Posterior cingulate gyrus (tissue), 11 donors: ENCODE results near the gene IFFO2.

Experiments
- DNase-seq, 10 donors: peaks; one replicate each; pipeline versions ENCODE4 v3.0.0 to v3.0.0-alpha.2; 2020 to 2021; ENCODE audit warnings: mixed read lengths in 3 of 10
- intact Hi-C: fragments of 100-400 bp; cut with DNase I; formaldehyde crosslinking; loops from one replicate; pipeline ENCODE4 v1.15.1; 2023

Gene IFFO2

GRCh38 chr1:18869847-18870594, 86.5 kb downstream of the IFFO2 start:
- peak in 3 of 10 donors; percentile 14 to 64 (median 52) for DNase-seq
- intact Hi-C loops = no loop called here

- DNase-seq = peak in 4 of 10 donors; percentile 34 to 80 (median 68)
- intact Hi-C loops = no loop called here
Observed at GRCh38 chr1:18868801-18869424, 87.6 kb downstream of the IFFO2 start.

- no peak for DNase-seq
- intact Hi-C loops = no loop called here
Observed at GRCh38 chr1:18868354-18868753, 88.1 kb downstream of the IFFO2 start.

DNA sequence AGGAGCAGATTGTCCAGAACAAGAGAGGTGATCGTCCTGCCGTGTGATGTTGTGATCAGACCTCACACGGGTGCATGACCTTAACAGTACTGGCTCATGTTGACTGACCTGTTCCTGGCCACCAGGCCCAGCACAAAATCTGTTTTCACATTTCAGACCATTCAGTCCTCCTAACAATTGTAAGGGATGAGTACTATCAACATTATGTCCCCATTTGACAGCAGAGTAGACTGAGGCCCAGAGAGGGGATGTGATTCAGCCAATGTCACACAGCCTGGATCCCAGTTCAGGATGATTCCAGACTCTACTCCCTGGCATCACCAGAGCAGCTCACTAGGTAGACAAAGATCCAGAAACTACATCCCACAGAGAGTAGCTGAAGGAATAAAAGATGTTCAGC, 89.6 kb downstream of the IFFO2 start:
- peak in 1 of 10 donors; percentile 13 for DNase-seq
- intact Hi-C loops = no loop called here

GRCh38 chr1:18866314-18866713, 90.2 kb downstream of the IFFO2 start:
- intact Hi-C loops = no loop called here
- peak in 3 of 10 donors; percentile 13 to 44 (median 43) for DNase-seq

DNA sequence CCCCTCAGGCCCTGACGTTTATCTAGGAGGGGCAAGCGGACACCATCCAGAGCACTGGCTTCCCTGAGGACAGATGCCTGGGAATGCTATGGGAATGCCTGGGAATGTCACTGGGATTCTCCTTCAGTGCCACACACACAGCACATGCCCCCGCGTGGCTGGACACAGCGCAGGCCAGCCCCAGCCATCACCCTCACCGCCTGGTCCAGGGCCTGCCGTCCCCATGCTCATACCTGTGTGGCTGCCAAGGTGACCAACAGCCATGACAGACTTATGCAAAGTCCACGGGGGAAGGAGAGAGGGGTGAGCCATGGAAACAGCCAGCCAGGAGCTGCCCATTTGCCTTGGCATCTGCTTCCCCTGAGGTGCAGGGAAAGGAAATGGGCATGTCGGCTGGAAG, 91.3 kb downstream of the IFFO2 start:
- intact Hi-C loops = no loop called here

DNA sequence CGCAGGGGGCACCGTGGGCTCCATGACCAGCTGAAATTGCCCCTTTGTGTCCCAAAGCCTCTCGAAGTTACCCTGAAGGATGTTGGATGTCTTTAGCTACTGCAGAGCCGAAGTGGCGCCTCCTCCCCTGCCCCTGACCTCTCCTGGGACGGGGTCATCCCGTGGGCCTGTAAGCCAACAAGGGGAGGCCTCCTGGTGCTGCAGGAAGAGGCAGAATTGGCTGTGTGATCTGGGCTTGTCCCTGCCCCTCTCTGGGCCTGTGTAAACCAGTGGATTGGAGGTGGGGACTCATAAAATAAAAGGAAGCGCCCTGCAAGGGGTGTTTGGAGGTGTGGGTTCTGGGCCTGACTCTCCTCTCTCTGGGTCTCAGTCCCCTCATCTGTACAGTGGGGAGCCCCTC, 94.9 kb downstream of the IFFO2 start:
- peak in 1 of 10 donors; percentile 25 for DNase-seq
- intact Hi-C loops = no loop called here

More for the DNA sequence above, 91.3 kb downstream of the IFFO2 start:
- peak in 2 of 10 donors; percentile 72 to 77 for DNase-seq

- DNase-seq = peak in 2 of 10 donors; percentile 69 to 81
- intact Hi-C loops = no loop called here
Observed at GRCh38 chr1:18861082-18861481, 95.4 kb downstream of the IFFO2 start.

DNA sequence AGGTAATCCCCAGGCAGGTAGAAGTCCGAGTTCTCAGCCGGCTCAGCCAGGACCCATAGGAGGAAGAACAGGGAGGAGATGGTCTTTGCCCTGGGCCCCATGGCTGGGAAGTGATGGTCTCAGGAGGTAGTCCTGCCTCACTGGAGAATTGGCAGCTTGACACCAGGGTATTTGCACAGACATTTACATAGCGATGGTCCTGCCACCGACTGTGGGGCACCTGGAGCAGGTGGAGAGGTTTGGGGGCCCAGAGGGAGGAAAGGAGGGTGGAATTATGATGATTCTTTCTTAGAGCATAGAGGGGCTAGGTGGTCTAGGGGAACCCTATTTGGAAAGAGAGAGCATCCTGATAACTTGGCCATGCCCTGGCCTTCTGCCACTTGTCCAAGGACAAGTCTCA, 96.9 kb downstream of the IFFO2 start, which contains the start of gene TAS1R2:
TAS1R2 (minus strand) TSS at position 101 of the 400 bp plus-strand sequence; CDS start at position 101, 0 bp downstream.
- peak in 1 of 10 donors; percentile 75 for DNase-seq
- intact Hi-C loops = no loop called here

DNA sequence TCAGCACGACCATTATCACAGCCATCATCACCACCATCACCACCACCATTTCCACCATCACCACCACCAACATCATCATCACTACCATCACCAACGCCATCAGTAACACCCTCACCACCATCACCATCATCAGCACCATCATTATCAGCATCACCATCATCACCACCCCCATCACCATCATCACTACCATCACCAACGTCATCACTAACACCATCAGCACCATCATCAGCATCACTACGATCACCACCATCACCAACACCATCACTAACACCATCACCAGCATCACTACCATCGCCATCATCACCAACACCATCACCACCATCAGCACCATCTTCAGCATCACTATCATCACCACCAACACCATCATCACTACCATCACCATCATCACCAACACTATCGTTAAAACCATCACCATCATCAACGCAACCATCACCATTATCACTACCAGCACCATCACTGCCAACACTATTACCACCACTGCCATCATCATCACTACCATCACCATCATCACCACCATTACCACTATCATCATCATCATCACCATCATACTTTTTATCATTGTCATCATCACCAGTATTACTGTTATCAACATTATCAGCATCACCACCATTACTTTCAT, 98.3 kb downstream of the IFFO2 start:
- no peak for DNase-seq
- intact Hi-C loops = no loop called here

GRCh38 chr1:18856435-18856834, 100.0 kb downstream of the IFFO2 start:
- no peak for DNase-seq
- intact Hi-C loops = no loop called here

GRCh38 chr1:18855573-18855972, 100.9 kb downstream of the IFFO2 start:
- intact Hi-C loops = no loop called here
- DNase-seq = peak in 1 of 10 donors; percentile 43

GRCh38 chr1:18854331-18855025, 102.0 kb downstream of the IFFO2 start:
- DNase-seq = peak in 1 of 10 donors; percentile 78
- intact Hi-C loops = no loop called here
